Panc1 (cell line): ENCODE measurements around the gene RPS6KB2.

Experiments
- POLR2AphosphoS5 ChIP-seq: IDR thresholded peaks from 2 replicates; pipeline ENCODE4 v1.6.1; 2012; ENCODE audit warnings: mild to moderate bottlenecking, low read depth, low read length, moderate library complexity
- TCF7L2 ChIP-seq: IDR thresholded peaks from 2 replicates; pipeline ENCODE4 v1.6.1; 2011; ENCODE audit warnings: mild to moderate bottlenecking, low read depth, low read length, inconsistent platforms
- TF ChIP-seq, protein P1 (sequence below): fragments of 450-650 bp; IDR thresholded peaks from 2 replicates; pipeline ENCODE4 v1.5.1; 2017; ENCODE audit warnings: mild to moderate bottlenecking
- TF ChIP-seq, protein P2 (sequence below), 2 experiments: IDR thresholded peaks; 2 replicates each; pipeline ENCODE4 v1.6.1; 2011 to 2012; ENCODE audit warnings: low read depth in 2 of 2, control low read depth in 1 of 2, low read length in 1 of 2, mild to moderate bottlenecking in 1 of 2, moderate library complexity in 1 of 2; ENCODE audit not compliant: insufficient read depth in 1 of 2

DNA sequence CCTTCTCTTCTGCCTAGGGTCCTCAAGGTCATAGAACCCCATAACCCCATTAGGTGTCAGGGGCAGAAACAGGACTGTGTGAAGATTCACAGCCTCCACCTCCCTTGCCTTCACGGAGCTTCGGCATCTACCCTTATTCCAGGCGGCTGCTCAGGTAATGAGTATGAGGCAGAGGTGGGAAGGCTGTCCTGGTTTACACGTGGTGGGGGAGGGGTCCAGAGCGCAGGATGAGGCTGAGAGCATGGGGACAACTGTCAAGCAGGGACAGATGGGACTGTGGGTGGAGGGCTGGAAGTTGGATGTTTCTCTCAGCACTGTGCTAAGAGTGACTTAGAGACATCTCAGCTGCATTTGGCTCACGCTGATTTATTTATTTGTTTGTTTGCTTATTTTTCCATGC is 40.8 kb upstream of the RPS6KB2 start:
- TF ChIP-seq POLR2AphosphoS5, result no peak
- TF ChIP-seq, protein P1, sequence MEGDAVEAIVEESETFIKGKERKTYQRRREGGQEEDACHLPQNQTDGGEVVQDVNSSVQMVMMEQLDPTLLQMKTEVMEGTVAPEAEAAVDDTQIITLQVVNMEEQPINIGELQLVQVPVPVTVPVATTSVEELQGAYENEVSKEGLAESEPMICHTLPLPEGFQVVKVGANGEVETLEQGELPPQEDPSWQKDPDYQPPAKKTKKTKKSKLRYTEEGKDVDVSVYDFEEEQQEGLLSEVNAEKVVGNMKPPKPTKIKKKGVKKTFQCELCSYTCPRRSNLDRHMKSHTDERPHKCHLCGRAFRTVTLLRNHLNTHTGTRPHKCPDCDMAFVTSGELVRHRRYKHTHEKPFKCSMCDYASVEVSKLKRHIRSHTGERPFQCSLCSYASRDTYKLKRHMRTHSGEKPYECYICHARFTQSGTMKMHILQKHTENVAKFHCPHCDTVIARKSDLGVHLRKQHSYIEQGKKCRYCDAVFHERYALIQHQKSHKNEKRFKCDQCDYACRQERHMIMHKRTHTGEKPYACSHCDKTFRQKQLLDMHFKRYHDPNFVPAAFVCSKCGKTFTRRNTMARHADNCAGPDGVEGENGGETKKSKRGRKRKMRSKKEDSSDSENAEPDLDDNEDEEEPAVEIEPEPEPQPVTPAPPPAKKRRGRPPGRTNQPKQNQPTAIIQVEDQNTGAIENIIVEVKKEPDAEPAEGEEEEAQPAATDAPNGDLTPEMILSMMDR, result no peak
- TF ChIP-seq, protein P2, sequence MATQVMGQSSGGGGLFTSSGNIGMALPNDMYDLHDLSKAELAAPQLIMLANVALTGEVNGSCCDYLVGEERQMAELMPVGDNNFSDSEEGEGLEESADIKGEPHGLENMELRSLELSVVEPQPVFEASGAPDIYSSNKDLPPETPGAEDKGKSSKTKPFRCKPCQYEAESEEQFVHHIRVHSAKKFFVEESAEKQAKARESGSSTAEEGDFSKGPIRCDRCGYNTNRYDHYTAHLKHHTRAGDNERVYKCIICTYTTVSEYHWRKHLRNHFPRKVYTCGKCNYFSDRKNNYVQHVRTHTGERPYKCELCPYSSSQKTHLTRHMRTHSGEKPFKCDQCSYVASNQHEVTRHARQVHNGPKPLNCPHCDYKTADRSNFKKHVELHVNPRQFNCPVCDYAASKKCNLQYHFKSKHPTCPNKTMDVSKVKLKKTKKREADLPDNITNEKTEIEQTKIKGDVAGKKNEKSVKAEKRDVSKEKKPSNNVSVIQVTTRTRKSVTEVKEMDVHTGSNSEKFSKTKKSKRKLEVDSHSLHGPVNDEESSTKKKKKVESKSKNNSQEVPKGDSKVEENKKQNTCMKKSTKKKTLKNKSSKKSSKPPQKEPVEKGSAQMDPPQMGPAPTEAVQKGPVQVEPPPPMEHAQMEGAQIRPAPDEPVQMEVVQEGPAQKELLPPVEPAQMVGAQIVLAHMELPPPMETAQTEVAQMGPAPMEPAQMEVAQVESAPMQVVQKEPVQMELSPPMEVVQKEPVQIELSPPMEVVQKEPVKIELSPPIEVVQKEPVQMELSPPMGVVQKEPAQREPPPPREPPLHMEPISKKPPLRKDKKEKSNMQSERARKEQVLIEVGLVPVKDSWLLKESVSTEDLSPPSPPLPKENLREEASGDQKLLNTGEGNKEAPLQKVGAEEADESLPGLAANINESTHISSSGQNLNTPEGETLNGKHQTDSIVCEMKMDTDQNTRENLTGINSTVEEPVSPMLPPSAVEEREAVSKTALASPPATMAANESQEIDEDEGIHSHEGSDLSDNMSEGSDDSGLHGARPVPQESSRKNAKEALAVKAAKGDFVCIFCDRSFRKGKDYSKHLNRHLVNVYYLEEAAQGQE (IDR thresholded peaks at IDR 0.05; ENCODE audit: insufficient read depth in 1 of 2, low read depth in 2 of 2, low read length in 1 of 2), result no peak
- TF ChIP-seq TCF7L2, result no peak
